ENCODE data around the gene IL15RA. TPM values are rescaled to one million over a fixed set of nuclear protein-coding genes. Genes with fewer than 3 reads are reported as not detected.
"Not testable (repeated sequence)": the region's sequence is repeated elsewhere in the genome, so short reads cannot be mapped to it uniquely, and the experiment has no call there.

IL15RA gene
- total and polyA plus RNA-seq, 2 of the 8 experiments (the other 6 are each of a cell fraction or from before 2014, with no cell fraction given): 1.3 to 1.4 TPM

DNA sequence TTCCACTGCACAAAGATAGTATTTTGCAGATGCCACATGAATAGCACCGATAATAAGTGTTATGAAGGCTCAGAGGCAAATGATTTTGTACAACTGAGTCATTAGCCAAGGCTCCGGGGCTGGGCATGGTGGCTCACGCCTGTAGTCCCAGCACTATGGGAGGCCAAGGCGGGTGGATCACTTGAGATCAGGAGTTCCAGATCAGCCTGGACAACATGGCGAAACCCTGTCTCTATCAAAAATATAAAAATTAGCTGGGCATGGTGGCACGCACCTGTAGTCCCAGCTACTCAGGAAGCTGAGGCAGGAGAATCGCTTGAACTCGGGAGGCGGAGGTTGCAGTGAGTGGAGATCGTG lies 30.9 kb downstream of the IL15RA start:
- not testable (repeated sequence) for H3K9ac ChIP-seq (replicated peaks in 1 of 4; ENCODE audit: extremely low read depth in 1 of 4, low read depth in 3 of 4, low read length in 3 of 4); H3K56ac ChIP-seq (replicated peaks; ENCODE audit: insufficient read length, low read depth, low read length); H4K8ac ChIP-seq (ENCODE audit: extremely low read depth, insufficient read depth, low read length); H3K36me3 ChIP-seq (ENCODE audit: control insufficient read depth in 2 of 4, insufficient read depth in 4 of 4, low read length in 3 of 4); H3K79me1 ChIP-seq (ENCODE audit: low read depth, low read length); DNase-seq (ENCODE audit: low read depth in 1 of 2, low spot score in 2 of 2); H3K4me2 ChIP-seq (ENCODE audit: insufficient read depth in 1 of 2, low read depth in 2 of 2, low read length in 2 of 2); H3K9me3 ChIP-seq (ENCODE audit: insufficient read depth in 2 of 2, low read depth in 1 of 2, low read length in 1 of 2); H3K4ac ChIP-seq (replicated peaks; ENCODE audit: insufficient read length, low read depth, low read length); H2AFZ ChIP-seq (ENCODE audit: low read length); FAIRE-seq; H3K18ac ChIP-seq (ENCODE audit: extremely low read depth, low read length); H3K79me2 ChIP-seq (ENCODE audit: control insufficient read depth in 1 of 2, insufficient read depth in 2 of 2, low read length in 2 of 2); H3K27me3 ChIP-seq (replicated peaks in 1 of 4; ENCODE audit: control insufficient read depth in 3 of 4, extremely low read depth in 1 of 4, insufficient read depth in 3 of 4, low read length in 3 of 4); H3K4me3 ChIP-seq (ENCODE audit: extremely low read depth in 1 of 4, insufficient read depth in 2 of 4, low read depth in 3 of 4, low read length in 4 of 4); H2BK5ac ChIP-seq (ENCODE audit: low read depth, low read length); H2BK15ac ChIP-seq (ENCODE audit: low read length); H3K14ac ChIP-seq (ENCODE audit: insufficient read length); H3K27ac ChIP-seq (ENCODE audit: low read depth, low read length); H3K23me2 ChIP-seq (ENCODE audit: low read depth, low read length); H2BK120ac ChIP-seq (replicated peaks; ENCODE audit: low read depth, low read length); H3K23ac ChIP-seq (ENCODE audit: insufficient read length); H4K5ac ChIP-seq (ENCODE audit: insufficient read length, low read depth, low read length); H4K91ac ChIP-seq (replicated peaks; ENCODE audit: insufficient read length, low read length); H4K20me1 ChIP-seq (replicated peaks in 1 of 2; ENCODE audit: control insufficient read depth in 1 of 2, insufficient read depth in 2 of 2, low read length in 2 of 2)
- 0 out of 2 replicates have a peak overlapping the region, but pooled peaks have one; percentile 43 for H2BK12ac ChIP-seq (ENCODE audit: low read depth, low read length)
- 0 out of 2 replicates have a peak overlapping the region, but pooled peaks have one; percentile 26 for H2AK5ac ChIP-seq (ENCODE audit: low read depth, low read length)
- CTCF ChIA-PET (ENCODE audit: partially characterized antibody): interaction anchor here (0.9 to 1.9 kb wide), 2 partner anchors 17 to 140 kb away, joined by 3 to 7 read pairs; no protein-coding TSS in a partner anchor
- POLR2A ChIA-PET (ENCODE audit: partially characterized antibody): interaction anchor here (0.6 to 1.2 kb wide), 2 partner anchors 9 to 40 kb away, joined by 3 read pairs; no protein-coding TSS in a partner anchor
- 0 out of 2 replicates have a peak overlapping the region, but pooled peaks have one; percentile 34 for H2BK20ac ChIP-seq (ENCODE audit: low read length)
- H3K4me1 ChIP-seq (replicated peaks in 1 of 4; ENCODE audit: control insufficient read depth in 3 of 4, insufficient read depth in 4 of 4, low read length in 3 of 4): peaks cover 0 to 14% (median 7%) of the 10 kb centered on the region in 4 experiments; a peak in 6 of 7 replicates
- 94% methylated on average over 10 of the region's 10 CpGs; no CpG with 5 or more reads in 1 of the 2 experiments for WGBS, 2 experiments (ENCODE audit: extremely low coverage in 1 of 2, insufficient coverage in 1 of 2, insufficient read length in 1 of 2, insufficient replicate concordance in 2 of 2, low coverage in 1 of 2, low lambda C conversion rate in 2 of 2, missing lambda C conversion rate in 1 of 2)
